Activated CD8-positive, alpha-beta memory T cell treated with anti-CD3 and anti-CD28 coated beads, Interleukin-2, amount 10 ng/mL, durations not matched to agents 7 days and 5 days (primary cell): ENCODE results near the gene APC2. TPM values are rescaled to one million over a fixed set of nuclear protein-coding genes. Genes with fewer than 3 reads are reported as not detected.

ENCODE experiments used
- ATAC-seq: fragments of 150-1000 bp; cut with Tn5 transposase; one replicate; pipeline ENCODE4 v1.10.0; 2021; ENCODE audit warnings: moderate library complexity
- CTCF ChIA-PET: fragments of 350-600 bp; sonication (Branson Sonifier 250); formaldehyde crosslinking; loops from one replicate; lab custom pipeline; 2021; ENCODE audit warnings: antibody characterized with exemption; lab: Charles Lee
- DNase-seq: peaks from one replicate; pipeline ENCODE4 v3.0.0-alpha.2; 2020
- H3K27ac Mint-ChIP-seq: one replicate; pipeline ENCODE4 v1.8.0; 2021; ENCODE audit warnings: mild to moderate bottlenecking, mixed read lengths
- H3K27me3 Mint-ChIP-seq: one replicate; pipeline ENCODE4 v1.8.0; 2021; ENCODE audit warnings: mixed read lengths
- H3K36me3 Mint-ChIP-seq: one replicate; pipeline ENCODE4 v1.8.0; 2021; ENCODE audit warnings: mild to moderate bottlenecking, mixed read lengths
- H3K4me1 Mint-ChIP-seq: one replicate; pipeline ENCODE4 v1.8.0; 2021; ENCODE audit warnings: mixed read lengths
- H3K4me3 Mint-ChIP-seq: one replicate; pipeline ENCODE4 v1.8.0; 2021; ENCODE audit warnings: mild to moderate bottlenecking, moderate library complexity, mixed read lengths
- H3K9me3 Mint-ChIP-seq: one replicate; pipeline ENCODE4 v1.8.0; 2022; ENCODE audit warnings: low read depth, mixed read lengths
- total RNA-seq, 2 experiments: library from RNA; stranded (reverse); gene quantifications; one replicate each; pipeline ENCODE4 v1.2.3, GENCODE V29; 2021

APC2 gene
- under 1 TPM; 0.03 to 0.12 TPM for total RNA-seq

GRCh38 chr19:1449467-1450442, at the start of gene APC2:
Gene APC2, plus strand, starts transcription at chr19:1450121. Its CDS starts 2,881 bp downstream, at chr19:1453002.
- Mint-ChIP-seq H3K27me3 (peaks cover 55% of the 10 kb centered on the region), H3K36me3 (no peaks in the 10 kb centered on the region), H3K9me3 (no peaks in the 10 kb centered on the region), H3K27ac (no peak within 1 kb of the TSS), H3K4me3 (no peak within 1 kb of the TSS), H3K4me1 (peaks cover 13% of the 10 kb centered on the region)
- CTCF ChIA-PET = interaction anchor here (0.8 to 1.6 kb wide), 2 partner anchors 11 to 16 kb away, joined by 3 to 4 read pairs; no protein-coding TSS in a partner anchor
- no peak for DNase-seq
- ATAC-seq = peak; percentile 25

GRCh38 chr19:1400281-1401137, 49.4 kb upstream of the APC2 start:
- H3K27ac Mint-ChIP-seq = no peak overlapping the region
- CTCF ChIA-PET = interaction anchor here (1.0 kb wide), 1 partner anchor 17 kb away, joined by 4 read pairs; no protein-coding TSS in a partner anchor
- DNase-seq (no peak), ATAC-seq (peak; percentile 13)
- H3K27me3 Mint-ChIP-seq = peaks cover 9% of the 10 kb centered on the region
- no peaks in the 10 kb centered on the region for H3K9me3 Mint-ChIP-seq
- H3K36me3 Mint-ChIP-seq = no peaks in the 10 kb centered on the region
- H3K4me1 Mint-ChIP-seq = peaks cover 10% of the 10 kb centered on the region
- H3K4me3 Mint-ChIP-seq = peak overlapping the region; percentile 63

- ATAC-seq (peak; percentile 85), DNase-seq (peak; percentile 63)
- H3K4me3 Mint-ChIP-seq = peak within 1 kb of the TSS; percentile 63
- no peaks in the 10 kb centered on the region for H3K36me3 Mint-ChIP-seq
- H3K27me3 Mint-ChIP-seq = peaks cover 9% of the 10 kb centered on the region
- H3K4me1 Mint-ChIP-seq = peaks cover 10% of the 10 kb centered on the region
- H3K27ac Mint-ChIP-seq = no peak within 1 kb of the TSS
- no peaks in the 10 kb centered on the region for H3K9me3 Mint-ChIP-seq
- CTCF ChIA-PET = interaction anchor here (1.0 kb wide), 1 partner anchor 18 kb away, joined by 4 read pairs; no protein-coding TSS in a partner anchor
These were observed 48.6 kb upstream of the APC2 start, which contains the start of gene GAMT for GRCh38 chr19:1401138-1401888. Gene GAMT, minus strand, starts transcription at chr19:1401542. Its CDS starts 66 bp downstream, at chr19:1401476.

- Mint-ChIP-seq H3K27me3 (peaks cover 9% of the 10 kb centered on the region), H3K4me1 (peaks cover 13% of the 10 kb centered on the region), H3K9me3 (no peaks in the 10 kb centered on the region), H3K4me3 (peak overlapping the region; percentile 53), H3K27ac (no peak overlapping the region), H3K36me3 (no peaks in the 10 kb centered on the region)
- ATAC-seq (no peak), DNase-seq (no peak)
- CTCF ChIA-PET = no interaction called here
These were observed 48.1 kb upstream of the APC2 start for GRCh38 chr19:1401889-1402217.

GRCh38 chr19:1402411-1403070, 47.4 kb upstream of the APC2 start:
- Mint-ChIP-seq H3K27ac (no peak overlapping the region), H3K4me1 (peaks cover 15% of the 10 kb centered on the region), H3K9me3 (no peaks in the 10 kb centered on the region), H3K36me3 (no peaks in the 10 kb centered on the region), H3K4me3 (peak overlapping the region; percentile 36), H3K27me3 (peaks cover 9% of the 10 kb centered on the region)
- ATAC-seq (no peak), DNase-seq (no peak)
- CTCF ChIA-PET = interaction anchor here (0.7 to 0.8 kb wide), 3 partner anchors 10 to 818 kb away, joined by 3 read pairs; no protein-coding TSS in a partner anchor

GRCh38 chr19:1406774-1407527, 43.0 kb upstream of the APC2 start:
- Mint-ChIP-seq H3K36me3 (peaks cover 11% of the 10 kb centered on the region), H3K9me3 (no peaks in the 10 kb centered on the region), H3K27ac (peak overlapping the region; percentile 66), H3K4me1 (peaks cover 47% of the 10 kb centered on the region), H3K4me3 (peak overlapping the region; percentile 48), H3K27me3 (peaks cover 9% of the 10 kb centered on the region)
- ATAC-seq (peak; percentile 82), DNase-seq (peak; percentile 99)
- CTCF ChIA-PET = no interaction called here

GRCh38 chr19:1407528-1408299, 42.2 kb upstream of the APC2 start, which contains the start of gene DAZAP1:
Gene DAZAP1, plus strand, starts transcription at chr19:1407586. Its CDS starts 188 bp downstream, at chr19:1407774.
- DNase-seq (peak; percentile 69), ATAC-seq (peak; percentile 24)
- CTCF ChIA-PET = interaction anchor here (1.2 to 2.4 kb wide), 2 partner anchors 128 to 489 kb away, joined by 3 to 12 read pairs; no protein-coding TSS in a partner anchor
- H3K4me1 Mint-ChIP-seq = peaks cover 51% of the 10 kb centered on the region
- H3K36me3 Mint-ChIP-seq = peaks cover 11% of the 10 kb centered on the region
- no peaks in the 10 kb centered on the region for H3K9me3 Mint-ChIP-seq
- H3K4me3 Mint-ChIP-seq = peak within 1 kb of the TSS; percentile 48
- peak within 1 kb of the TSS; percentile 66 for H3K27ac Mint-ChIP-seq
- H3K27me3 Mint-ChIP-seq = peaks cover 6% of the 10 kb centered on the region

GRCh38 chr19:1408300-1409203, 41.4 kb upstream of the APC2 start:
- Mint-ChIP-seq H3K9me3 (no peaks in the 10 kb centered on the region), H3K4me1 (peaks cover 55% of the 10 kb centered on the region), H3K27ac (peak overlapping the region; percentile 81), H3K27me3 (no peaks in the 10 kb centered on the region), H3K36me3 (peaks cover 13% of the 10 kb centered on the region), H3K4me3 (peak overlapping the region; percentile 88)
- peak; percentile 74 for DNase-seq
- CTCF ChIA-PET = interaction anchor here (1.2 to 2.4 kb wide), 3 partner anchors 36 to 489 kb away, joined by 3 to 12 read pairs (median 3); no protein-coding TSS in a partner anchor
- peak; percentile 11 for ATAC-seq

GRCh38 chr19:1409204-1410005, 40.5 kb upstream of the APC2 start:
- H3K4me1 Mint-ChIP-seq = peaks cover 59% of the 10 kb centered on the region
- CTCF ChIA-PET = interaction anchor here (0.6 to 2.4 kb wide), 6 partner anchors 35 to 520 kb away, joined by 3 to 12 read pairs (median 3); no protein-coding TSS in a partner anchor

More at GRCh38 chr19:1409204-1410005, 40.5 kb upstream of the APC2 start:
- Mint-ChIP-seq H3K36me3 (peaks cover 13% of the 10 kb centered on the region), H3K4me3 (peak overlapping the region; percentile 88), H3K27ac (peak overlapping the region; percentile 81), H3K27me3 (no peaks in the 10 kb centered on the region), H3K9me3 (no peaks in the 10 kb centered on the region)
- ATAC-seq (no peak), DNase-seq (no peak)
